ENCODE results near the gene CCND2.

DNA sequence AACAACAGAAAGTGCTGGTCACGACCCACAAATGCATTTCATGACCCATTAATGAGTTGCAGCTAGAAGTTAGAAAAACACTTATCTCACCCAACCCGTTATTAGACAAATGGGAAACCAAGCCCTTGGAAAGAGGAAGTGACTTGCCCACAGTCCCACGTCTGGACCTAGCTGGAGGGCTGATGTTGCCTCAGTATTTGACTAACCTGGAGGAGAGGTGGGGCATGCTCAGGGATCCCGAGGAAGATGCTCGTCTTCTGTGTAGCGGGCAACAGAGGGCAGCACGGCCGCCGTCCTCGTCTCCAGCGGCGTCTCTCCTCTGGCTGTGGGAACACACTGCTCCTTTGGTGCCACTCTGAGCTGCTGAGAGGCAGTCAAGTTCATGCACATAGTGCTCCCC, 12.7 kb downstream of the CCND2 start:
- TF ChIP-seq, protein P1, sequence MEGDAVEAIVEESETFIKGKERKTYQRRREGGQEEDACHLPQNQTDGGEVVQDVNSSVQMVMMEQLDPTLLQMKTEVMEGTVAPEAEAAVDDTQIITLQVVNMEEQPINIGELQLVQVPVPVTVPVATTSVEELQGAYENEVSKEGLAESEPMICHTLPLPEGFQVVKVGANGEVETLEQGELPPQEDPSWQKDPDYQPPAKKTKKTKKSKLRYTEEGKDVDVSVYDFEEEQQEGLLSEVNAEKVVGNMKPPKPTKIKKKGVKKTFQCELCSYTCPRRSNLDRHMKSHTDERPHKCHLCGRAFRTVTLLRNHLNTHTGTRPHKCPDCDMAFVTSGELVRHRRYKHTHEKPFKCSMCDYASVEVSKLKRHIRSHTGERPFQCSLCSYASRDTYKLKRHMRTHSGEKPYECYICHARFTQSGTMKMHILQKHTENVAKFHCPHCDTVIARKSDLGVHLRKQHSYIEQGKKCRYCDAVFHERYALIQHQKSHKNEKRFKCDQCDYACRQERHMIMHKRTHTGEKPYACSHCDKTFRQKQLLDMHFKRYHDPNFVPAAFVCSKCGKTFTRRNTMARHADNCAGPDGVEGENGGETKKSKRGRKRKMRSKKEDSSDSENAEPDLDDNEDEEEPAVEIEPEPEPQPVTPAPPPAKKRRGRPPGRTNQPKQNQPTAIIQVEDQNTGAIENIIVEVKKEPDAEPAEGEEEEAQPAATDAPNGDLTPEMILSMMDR (conservative IDR thresholded peaks at IDR 0.05): no peak
- TF ChIP-seq ZFX (IDR thresholded peaks at IDR 0.05): no peak

Measured in C4-2B (cell line).